ENCODE data around the gene CATSPER3.

The CATSPER3 gene

DNA sequence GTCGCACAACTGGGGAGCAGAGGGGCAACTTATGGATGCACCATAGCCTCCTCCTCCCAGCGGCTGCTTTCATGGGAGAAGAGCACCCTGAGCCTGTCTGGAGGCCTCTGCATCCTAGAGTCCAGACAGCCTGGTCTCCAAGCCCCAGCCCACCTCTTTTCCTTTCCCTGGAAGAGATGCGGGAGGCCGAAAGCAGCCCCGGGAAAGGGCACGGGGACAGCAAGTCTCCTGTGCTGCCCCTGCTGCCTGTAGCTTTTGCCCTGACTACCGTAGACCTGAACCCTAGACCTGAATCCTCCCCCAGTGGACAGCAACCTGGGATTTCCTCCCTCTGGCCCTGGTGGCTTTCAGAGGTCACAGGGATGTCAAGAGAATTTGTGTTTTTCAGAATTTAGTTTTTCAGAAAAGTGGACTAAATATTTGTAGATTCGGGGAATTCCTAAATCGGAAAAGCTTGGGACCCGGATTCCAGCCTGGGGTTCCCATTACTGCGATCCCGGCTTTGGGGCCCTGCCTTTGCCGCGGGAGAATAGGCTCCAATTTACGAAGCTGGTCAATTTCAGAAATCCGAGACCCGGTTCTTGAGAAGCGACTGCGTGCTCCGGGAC lies 70.6 kb downstream of the CATSPER3 start:
- FAIRE-seq, result no peak
- TF ChIP-seq, protein P1, sequence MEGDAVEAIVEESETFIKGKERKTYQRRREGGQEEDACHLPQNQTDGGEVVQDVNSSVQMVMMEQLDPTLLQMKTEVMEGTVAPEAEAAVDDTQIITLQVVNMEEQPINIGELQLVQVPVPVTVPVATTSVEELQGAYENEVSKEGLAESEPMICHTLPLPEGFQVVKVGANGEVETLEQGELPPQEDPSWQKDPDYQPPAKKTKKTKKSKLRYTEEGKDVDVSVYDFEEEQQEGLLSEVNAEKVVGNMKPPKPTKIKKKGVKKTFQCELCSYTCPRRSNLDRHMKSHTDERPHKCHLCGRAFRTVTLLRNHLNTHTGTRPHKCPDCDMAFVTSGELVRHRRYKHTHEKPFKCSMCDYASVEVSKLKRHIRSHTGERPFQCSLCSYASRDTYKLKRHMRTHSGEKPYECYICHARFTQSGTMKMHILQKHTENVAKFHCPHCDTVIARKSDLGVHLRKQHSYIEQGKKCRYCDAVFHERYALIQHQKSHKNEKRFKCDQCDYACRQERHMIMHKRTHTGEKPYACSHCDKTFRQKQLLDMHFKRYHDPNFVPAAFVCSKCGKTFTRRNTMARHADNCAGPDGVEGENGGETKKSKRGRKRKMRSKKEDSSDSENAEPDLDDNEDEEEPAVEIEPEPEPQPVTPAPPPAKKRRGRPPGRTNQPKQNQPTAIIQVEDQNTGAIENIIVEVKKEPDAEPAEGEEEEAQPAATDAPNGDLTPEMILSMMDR (IDR thresholded peaks at IDR 0.05; ENCODE audit: insufficient read depth, missing control alignments), result no peak
- no peak for DNase-seq (ENCODE audit: insufficient read length, low spot score)

DNA sequence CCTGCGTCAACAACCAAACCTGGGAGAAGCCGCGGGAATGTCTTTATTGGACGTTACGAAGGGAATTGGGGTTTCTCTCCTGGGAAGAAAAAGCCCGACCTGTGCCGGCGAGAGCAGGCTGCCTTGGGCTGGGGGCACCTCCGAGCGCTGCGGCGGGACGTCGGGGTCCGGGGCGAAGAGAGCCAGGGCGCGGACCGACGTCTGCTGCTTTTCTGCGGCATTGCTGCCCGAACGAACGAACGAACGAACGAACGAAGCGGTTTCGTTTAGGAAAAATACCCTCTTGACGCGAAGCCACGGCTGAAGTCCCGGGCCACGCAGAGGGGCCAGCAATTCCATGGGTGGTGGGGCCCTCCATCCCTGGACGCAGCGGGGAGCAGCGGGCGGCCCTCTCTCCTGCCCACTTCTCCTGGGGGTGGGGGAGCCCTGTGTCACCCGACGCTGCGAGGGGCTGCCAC lies 71.1 kb downstream of the CATSPER3 start:
- DNase-seq (ENCODE audit: insufficient read length, low spot score), result no peak
- no peak for FAIRE-seq
- TF ChIP-seq, protein P1 (IDR thresholded peaks at IDR 0.05; ENCODE audit: insufficient read depth, missing control alignments), result no peak

DNA sequence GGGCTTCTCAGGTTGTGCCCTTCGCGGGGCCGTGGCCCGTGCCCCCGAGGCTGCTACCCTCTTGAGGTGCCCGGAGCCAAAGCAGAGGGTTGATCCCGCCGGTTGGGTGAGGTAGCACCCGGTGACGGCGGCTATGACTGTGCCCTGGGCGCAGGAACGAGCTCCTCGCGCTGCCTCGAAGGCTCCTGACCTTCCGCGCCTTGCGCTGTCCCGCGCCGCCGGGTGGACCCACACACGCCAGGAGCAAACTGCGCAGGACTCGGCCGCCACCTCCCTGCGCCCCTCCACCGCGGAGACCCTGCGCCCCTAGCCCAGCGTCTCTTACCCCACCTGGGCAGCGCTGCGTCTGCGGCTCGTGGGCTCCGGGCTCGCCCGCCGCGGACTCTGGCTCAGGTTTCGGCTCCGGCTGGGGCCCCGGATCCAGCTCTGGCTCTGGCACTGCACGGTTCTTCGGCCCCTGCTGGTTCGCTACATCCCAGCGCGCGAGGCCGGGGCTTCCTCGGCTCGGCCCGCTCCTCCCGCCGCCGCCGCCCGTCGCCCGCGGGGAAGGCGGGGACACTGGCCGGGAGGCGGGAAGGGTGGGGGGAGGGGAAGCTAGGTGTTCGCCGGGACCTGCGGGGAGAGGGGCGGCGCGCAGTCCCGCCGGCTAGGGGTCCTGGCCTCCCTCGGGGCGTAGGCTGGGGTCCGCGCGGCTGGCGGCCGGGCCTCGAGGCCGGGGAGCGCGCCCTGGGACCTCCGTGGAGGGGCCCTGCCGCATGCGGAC lies 71.7 kb downstream of the CATSPER3 start:
- no peak for FAIRE-seq
- DNase-seq (ENCODE audit: insufficient read length, low spot score), result no peak
- TF ChIP-seq, protein P1 (IDR thresholded peaks at IDR 0.05; ENCODE audit: insufficient read depth, missing control alignments), result no peak

DNA sequence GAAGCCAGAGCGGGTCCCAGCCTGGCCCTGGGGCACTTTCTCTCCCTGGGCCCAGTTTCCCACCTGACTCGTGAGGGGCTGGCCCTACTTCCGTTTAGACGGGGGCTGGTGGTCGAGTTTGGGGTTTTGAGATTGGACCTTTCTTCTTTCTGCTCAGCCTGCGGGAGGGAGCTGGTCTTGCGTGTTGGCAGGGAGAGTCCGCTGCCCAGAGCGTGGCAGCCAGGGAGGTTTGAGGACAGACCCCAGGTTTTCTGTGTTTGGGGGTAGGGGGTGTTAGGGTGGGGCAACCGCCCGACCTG lies 72.3 kb downstream of the CATSPER3 start:
- FAIRE-seq (no peak), DNase-seq (ENCODE audit: insufficient read length, low spot score) (no peak)
- TF ChIP-seq, protein P1 (IDR thresholded peaks at IDR 0.05; ENCODE audit: insufficient read depth, missing control alignments), result no peak

DNA sequence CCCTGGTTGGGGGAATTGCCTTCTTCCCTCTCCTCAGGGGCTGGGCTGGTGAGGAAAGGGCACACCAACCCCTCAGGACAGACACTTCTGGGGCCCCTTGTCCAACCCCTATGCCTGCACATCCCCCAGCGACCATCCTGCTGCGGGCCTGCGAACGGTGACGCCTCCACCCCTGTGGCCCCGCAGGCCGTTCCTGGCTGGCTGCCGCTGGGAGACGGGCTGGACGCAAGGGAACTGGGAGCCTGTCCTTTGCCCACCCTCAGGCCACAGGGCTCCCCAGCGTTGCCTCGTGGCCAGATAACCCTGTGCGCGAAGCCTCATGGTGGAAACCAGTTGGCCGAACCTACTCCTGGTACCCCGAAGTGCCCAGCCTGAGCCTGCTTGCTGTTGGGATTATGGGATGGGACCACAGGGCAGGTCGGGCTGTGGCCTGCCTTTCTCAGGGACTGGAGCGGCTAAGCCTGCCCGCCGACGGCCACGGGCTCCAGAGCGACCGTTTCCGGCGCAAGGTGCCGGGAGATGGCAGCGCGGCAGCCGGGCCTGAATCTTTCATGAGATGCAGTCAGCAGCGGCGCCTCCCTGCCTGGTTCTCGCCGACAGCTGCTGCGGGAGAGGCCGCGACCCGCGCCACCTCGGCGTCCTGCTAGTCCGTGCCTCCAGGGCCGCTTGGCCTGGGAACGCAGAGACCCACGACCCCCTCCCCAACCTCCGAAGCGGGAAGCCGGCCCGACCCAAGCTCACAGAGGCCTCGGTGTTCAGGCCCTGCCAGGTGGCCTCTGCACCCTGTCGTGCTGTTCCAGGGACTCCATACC lies 72.8 kb downstream of the CATSPER3 start:
- no peak for DNase-seq (ENCODE audit: insufficient read length, low spot score)
- TF ChIP-seq, protein P1 (IDR thresholded peaks at IDR 0.05; ENCODE audit: insufficient read depth, missing control alignments), result no peak
- no peak for FAIRE-seq

DNA sequence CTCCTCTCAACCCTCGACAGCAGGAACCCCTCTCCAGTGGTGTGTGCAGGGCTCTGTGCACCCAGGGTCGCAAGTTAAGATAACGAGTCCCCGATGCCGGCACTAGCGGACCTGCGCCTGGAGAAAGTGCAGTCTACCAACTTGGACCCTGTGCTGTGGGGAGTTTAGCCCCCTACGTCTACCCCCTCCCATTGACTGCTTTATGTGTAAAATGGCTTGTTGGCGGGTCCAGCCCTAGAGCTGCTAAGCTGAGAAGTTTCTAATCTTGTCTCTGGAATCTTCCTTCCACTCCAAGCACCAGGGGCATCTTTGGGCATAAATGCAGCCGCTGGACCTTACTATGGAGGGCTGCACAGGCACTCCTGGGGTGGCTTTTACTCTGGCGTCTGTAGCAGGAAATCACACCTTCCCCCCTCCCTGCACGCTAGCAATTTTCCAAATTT lies 73.5 kb downstream of the CATSPER3 start:
- TF ChIP-seq, protein P1 (IDR thresholded peaks at IDR 0.05; ENCODE audit: insufficient read depth, missing control alignments), result no peak
- FAIRE-seq (no peak), DNase-seq (ENCODE audit: insufficient read length, low spot score) (no peak)
